Breast epithelium (tissue), 3 donors: Measurements from ENCODE around the gene IFITM10.

Experiments
- POLR2A ChIP-seq: fragments of 450-650 bp; IDR thresholded peaks from one replicate; pipeline ENCODE4 v1.6.1; 2016; ENCODE audit warnings: antibody characterized with exemption, mild to moderate bottlenecking, moderate library complexity
- POLR2AphosphoS5 ChIP-seq, 3 donors: sonication (generic); formaldehyde crosslinking; IDR thresholded peaks; one replicate each; pipeline ENCODE4 v1.6.1; 2017; ENCODE audit warnings: antibody characterized with exemption in 3 of 3
- TF ChIP-seq, protein P1 (sequence below), 3 donors: fragments of 450-650 bp; IDR thresholded peaks; one replicate each; pipeline ENCODE4 v1.5.1; 2016 to 2017; ENCODE audit warnings: antibody characterized with exemption in 3 of 3, mild to moderate bottlenecking in 3 of 3, moderate library complexity in 3 of 3

DNA sequence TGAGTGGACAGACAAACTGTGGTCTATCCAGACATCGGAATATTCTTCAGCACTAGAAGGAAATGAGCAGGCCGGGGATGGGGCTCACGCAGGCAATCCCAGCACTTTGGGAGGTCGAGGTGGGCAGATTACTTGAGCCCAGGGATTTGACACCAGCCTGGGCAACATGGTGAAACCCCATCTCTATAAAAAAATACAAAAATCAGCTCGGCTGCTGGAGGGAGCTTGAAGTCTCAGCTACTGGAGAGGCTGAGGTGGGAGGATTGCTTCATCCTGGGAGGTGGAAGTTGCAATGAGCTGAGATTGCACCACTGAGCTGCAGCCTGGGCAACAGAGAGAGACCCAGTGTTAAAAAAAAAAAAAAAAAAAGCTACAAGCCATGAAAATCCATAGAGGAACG lies 21.3 kb upstream of the IFITM10 start:
- TF ChIP-seq POLR2AphosphoS5 (IDR thresholded peaks at IDR 0.05) (no peak), POLR2A (no peak)
- TF ChIP-seq, protein P1, sequence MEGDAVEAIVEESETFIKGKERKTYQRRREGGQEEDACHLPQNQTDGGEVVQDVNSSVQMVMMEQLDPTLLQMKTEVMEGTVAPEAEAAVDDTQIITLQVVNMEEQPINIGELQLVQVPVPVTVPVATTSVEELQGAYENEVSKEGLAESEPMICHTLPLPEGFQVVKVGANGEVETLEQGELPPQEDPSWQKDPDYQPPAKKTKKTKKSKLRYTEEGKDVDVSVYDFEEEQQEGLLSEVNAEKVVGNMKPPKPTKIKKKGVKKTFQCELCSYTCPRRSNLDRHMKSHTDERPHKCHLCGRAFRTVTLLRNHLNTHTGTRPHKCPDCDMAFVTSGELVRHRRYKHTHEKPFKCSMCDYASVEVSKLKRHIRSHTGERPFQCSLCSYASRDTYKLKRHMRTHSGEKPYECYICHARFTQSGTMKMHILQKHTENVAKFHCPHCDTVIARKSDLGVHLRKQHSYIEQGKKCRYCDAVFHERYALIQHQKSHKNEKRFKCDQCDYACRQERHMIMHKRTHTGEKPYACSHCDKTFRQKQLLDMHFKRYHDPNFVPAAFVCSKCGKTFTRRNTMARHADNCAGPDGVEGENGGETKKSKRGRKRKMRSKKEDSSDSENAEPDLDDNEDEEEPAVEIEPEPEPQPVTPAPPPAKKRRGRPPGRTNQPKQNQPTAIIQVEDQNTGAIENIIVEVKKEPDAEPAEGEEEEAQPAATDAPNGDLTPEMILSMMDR (IDR thresholded peaks at IDR 0.05): no peak
